ENCODE measurements around the gene CFAP141.

DNA sequence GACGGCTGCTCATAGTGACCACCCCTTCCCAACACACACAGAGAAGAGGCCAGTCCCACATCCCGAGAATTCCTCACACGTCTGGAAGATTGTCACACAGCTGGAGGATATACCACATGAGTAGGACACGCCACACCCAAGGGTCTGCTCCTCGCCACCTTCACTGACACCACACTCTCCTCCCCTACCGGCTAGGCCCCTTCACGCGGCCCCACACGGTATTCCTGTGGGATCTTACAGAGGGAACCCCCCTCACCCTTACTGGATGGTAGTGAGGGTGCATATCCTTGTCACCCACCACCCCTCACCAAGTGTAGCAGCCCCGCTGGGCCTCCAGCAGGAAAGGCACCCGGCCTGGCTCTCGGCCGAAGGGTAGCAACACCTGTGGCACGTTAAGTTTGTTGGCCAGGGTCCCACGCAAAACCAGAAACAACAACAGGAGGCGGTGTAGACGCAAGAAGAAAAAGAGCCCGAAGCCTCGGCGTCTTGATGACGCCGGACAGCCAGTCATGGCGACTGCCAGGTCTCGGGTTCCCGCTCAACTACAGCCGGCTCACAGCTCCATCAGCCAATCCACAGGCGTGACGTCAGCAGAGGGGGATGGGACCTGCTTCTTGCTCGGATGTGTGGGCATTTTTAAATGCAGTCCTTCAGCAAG lies 51.5 kb downstream of the CFAP141 start, which contains the start of gene NUP210L:
- TF ChIP-seq TAF1 (IDR thresholded peaks at IDR 0.05; ENCODE audit: borderline replicate concordance, low read depth, low read length) (no peak), POLR2AphosphoS5 (IDR thresholded peaks at IDR 0.05; ENCODE audit: low read depth, low read length) (no peak), POLR2A (IDR thresholded peaks at IDR 0.05; ENCODE audit: low read depth, low read length) (0 out of 2 replicates have a peak, but pooled peaks have one; percentile 16)
